Ovary (tissue), 3 donors: ENCODE results near the gene STOML3.

Experiments
- CTCF ChIP-seq, 3 donors: fragments of 450-650 bp in 2 of 3; fragments of 200-600 bp in 1 of 3; IDR thresholded peaks; one replicate each; pipeline versions ENCODE4 v1.5.1 to v1.8.0; 2016 to 2022; ENCODE audit warnings: antibody characterized with exemption in 3 of 3, mild to moderate bottlenecking in 1 of 3
- EP300 ChIP-seq: sonication (generic); formaldehyde crosslinking; IDR thresholded peaks from one replicate; pipeline ENCODE4 v1.6.1; 2017; ENCODE audit warnings: antibody characterized with exemption
- donor health status: DM: no; HTN: no; CAD: no.

DNA sequence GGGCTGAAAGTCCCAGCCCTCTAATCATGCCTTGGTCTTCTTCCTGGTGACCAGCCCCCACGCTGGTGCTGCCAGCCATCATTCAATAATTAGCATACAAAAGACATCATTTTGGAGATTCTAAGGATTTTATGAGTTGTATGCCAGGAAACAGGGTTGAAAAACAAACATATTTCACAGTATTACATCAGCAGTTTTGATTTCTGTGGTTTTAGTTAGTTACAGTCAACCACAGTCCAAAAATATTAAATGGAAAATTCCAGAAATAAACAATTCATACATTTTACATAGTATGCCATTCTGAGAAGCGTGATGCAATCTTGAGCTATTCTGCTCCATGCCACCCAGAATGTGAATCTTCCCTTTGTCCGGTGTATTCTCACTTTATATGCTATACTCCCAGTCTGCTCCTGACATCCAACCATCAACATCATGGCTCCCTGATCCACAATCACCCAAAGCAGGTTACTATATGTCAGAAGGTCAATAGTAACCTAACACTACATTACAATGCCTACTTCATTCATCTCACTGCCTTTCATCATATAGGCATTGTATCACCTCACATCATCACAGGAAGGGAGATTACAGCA is 49.2 kb downstream of the STOML3 start:
- TF ChIP-seq CTCF (IDR thresholded peaks at IDR 0.05): no peak
- no peak for TF ChIP-seq EP300
